HuH-7.5 (cell line): ENCODE measurements around the gene NAALADL2.
"Not testable (repeated sequence)": the region's sequence is repeated elsewhere in the genome, so short reads cannot be mapped to it uniquely, and the experiment has no call there.

ENCODE experiments used
- DNase-seq: peaks from one replicate; pipeline ENCODE4 v3.0.0; 2011; ENCODE audit warnings: low spot score

The NAALADL2 gene

GRCh38 chr3:175070946-175071345 lies 211.8 kb downstream of the NAALADL2 start:
- DNase-seq = no peak

GRCh38 chr3:175073219-175073905 lies 214.2 kb downstream of the NAALADL2 start:
- no peak for DNase-seq

GRCh38 chr3:175075269-175075668 lies 216.1 kb downstream of the NAALADL2 start:
- no peak for DNase-seq

- no peak for DNase-seq
These were observed 218.1 kb downstream of the NAALADL2 start for GRCh38 chr3:175077216-175077615.

GRCh38 chr3:175082631-175083030 lies 223.5 kb downstream of the NAALADL2 start:
- no peak for DNase-seq

GRCh38 chr3:175087128-175087527 lies 228.0 kb downstream of the NAALADL2 start:
- DNase-seq = not testable (repeated sequence)

- DNase-seq = no peak
These were observed 229.7 kb downstream of the NAALADL2 start for GRCh38 chr3:175088766-175089380.

GRCh38 chr3:175091426-175092114 lies 232.4 kb downstream of the NAALADL2 start:
- no peak for DNase-seq

GRCh38 chr3:175093748-175094147 lies 234.6 kb downstream of the NAALADL2 start:
- no peak for DNase-seq

GRCh38 chr3:175094344-175094743 lies 235.2 kb downstream of the NAALADL2 start:
- DNase-seq = no peak

GRCh38 chr3:175098644-175099043 lies 239.5 kb downstream of the NAALADL2 start:
- DNase-seq = no peak

- no peak for DNase-seq
These were observed 243.0 kb downstream of the NAALADL2 start for GRCh38 chr3:175102161-175102560.

- no peak for DNase-seq
These were observed 244.2 kb downstream of the NAALADL2 start for GRCh38 chr3:175103298-175103697.

- no peak for DNase-seq
These were observed 245.9 kb downstream of the NAALADL2 start for GRCh38 chr3:175105066-175105465.

GRCh38 chr3:175107231-175107630 lies 248.1 kb downstream of the NAALADL2 start:
- DNase-seq = no peak

- no peak for DNase-seq
These were observed 248.9 kb downstream of the NAALADL2 start for GRCh38 chr3:175107995-175108394.

GRCh38 chr3:175108613-175109151 lies 249.5 kb downstream of the NAALADL2 start:
- no peak for DNase-seq

- DNase-seq = no peak
These were observed 251.9 kb downstream of the NAALADL2 start for GRCh38 chr3:175111036-175111435.

GRCh38 chr3:175118382-175118941 lies 259.3 kb downstream of the NAALADL2 start:
- no peak for DNase-seq

GRCh38 chr3:175121225-175121624 lies 262.1 kb downstream of the NAALADL2 start:
- DNase-seq = no peak

GRCh38 chr3:175127075-175127662 lies 268.0 kb downstream of the NAALADL2 start:
- DNase-seq = no peak

GRCh38 chr3:175129126-175129525 lies 270.0 kb downstream of the NAALADL2 start:
- DNase-seq = no peak
